HepG2 (cell line): Measurements from ENCODE around the gene RGS2. TPM values are rescaled to one million over a fixed set of nuclear protein-coding genes. Genes with fewer than 3 reads are reported as not detected.

Experiments used
- ATAC-seq: fragments of 200-7000 bp; cut with Tn5 transposase; 3 replicates; pipeline ENCODE4 v1.9.1; 2020; ENCODE audit warnings: mild to moderate bottlenecking, moderate library complexity
- BruUV-seq: library from RNA; stranded (reverse); fragments of 400-500 nt; replicated peaks from 2 replicates; lab custom pipeline; 2021; lab: Mats Ljungman, UMichigan
- CTCF ChIA-PET: fragments of 300-600 bp; formaldehyde crosslinking; extraction: SDS; loops from one replicate; lab custom pipeline; 2021; ENCODE audit warnings: low total read pairs, inconsistent platforms, low intra/inter-chr PET ratio; lab: Yijun Ruan, JAX
- POLR2A ChIA-PET: fragments of 350-600 bp; sonication (Branson Sonifier 250); formaldehyde crosslinking; loops from one replicate; lab custom pipeline; 2020; ENCODE audit warnings: antibody characterized with exemption, inconsistent platforms; lab: Yijun Ruan, JAX
- DNase-seq: peaks from one replicate; pipeline ENCODE4 v3.0.0-alpha.2; 2015; ENCODE audit warnings: low spot score
- FAIRE-seq: peaks from 3 replicates; lab custom pipeline; 2011; peaks lifted over from hg19 to GRCh38; lab: Jason Lieb, UNC
- H2AFZ ChIP-seq: one replicate; pipeline ENCODE4 v1.6.1; 2011; ENCODE audit warnings: low read length, inconsistent platforms
- H3K27ac ChIP-seq: fragments of 300-600 bp; 3 replicates; pipeline ENCODE4 v1.8.0; 2011; ENCODE audit warnings: mixed run types, mild to moderate bottlenecking, mixed read lengths, low read length, inconsistent platforms; ENCODE audit not compliant: insufficient read depth; ENCODE audit errors: extremely low read length
- H3K27me3 ChIP-seq, 2 experiments: fragments of 200-600 bp in 1 of 2; 2 replicates in 1 of 2; 3 replicates in 1 of 2; pipeline versions ENCODE4 v1.6.0 to v1.8.0; 2011; ENCODE audit warnings: low read length in 2 of 2, mild to moderate bottlenecking in 2 of 2, moderate library complexity in 2 of 2, inconsistent platforms in 1 of 2; ENCODE audit not compliant: insufficient read depth in 2 of 2, control insufficient read depth in 1 of 2
- H3K36me3 ChIP-seq, 2 experiments: fragments of 200-600 bp in 1 of 2; replicated peaks in 1 of 2; 2 replicates in 1 of 2; 3 replicates in 1 of 2; pipeline versions ENCODE4 v1.5.1 to v1.8.0; 2011; ENCODE audit warnings: low read length in 2 of 2, inconsistent platforms in 1 of 2; ENCODE audit not compliant: insufficient read depth in 2 of 2, control insufficient read depth in 1 of 2
- H3K4me1 ChIP-seq: 2 replicates; pipeline ENCODE4 v1.5.1; 2012; ENCODE audit warnings: low read length, inconsistent platforms; ENCODE audit not compliant: insufficient read depth
- H3K4me2 ChIP-seq: 2 replicates; pipeline ENCODE4 v1.6.0; 2011; ENCODE audit warnings: low read depth, low read length, inconsistent platforms
- H3K4me3 ChIP-seq, 3 experiments: fragments of 200-600 bp in 1 of 3; sonication (generic), shearing (Covaris generic) in 1 of 3; replicated peaks in 1 of 3; 2 replicates each; pipeline ENCODE4 v1.5.1; 2011 to 2016; ENCODE audit warnings: low read length in 3 of 3, inconsistent platforms in 2 of 3, low read depth in 2 of 3, mild to moderate bottlenecking in 2 of 3, control low read depth in 1 of 3, mixed read lengths in 1 of 3; ENCODE audit not compliant: insufficient read depth in 1 of 3
- H3K79me2 ChIP-seq: one replicate; pipeline ENCODE4 v1.6.1; 2011; ENCODE audit warnings: low read length, inconsistent platforms; ENCODE audit not compliant: insufficient read depth
- H3K9ac ChIP-seq: 2 replicates; pipeline ENCODE4 v1.6.0; 2011; ENCODE audit warnings: mild to moderate bottlenecking, low read depth, low read length, inconsistent platforms; ENCODE audit not compliant: insufficient read depth
- H3K9me3 ChIP-seq: 2 replicates; pipeline ENCODE4 v1.5.1; 2012; ENCODE audit warnings: mild to moderate bottlenecking, low read length
- H4K20me1 ChIP-seq: 2 replicates; pipeline ENCODE4 v1.6.0; 2011; ENCODE audit warnings: inconsistent platforms, mild to moderate bottlenecking, low read length, moderate library complexity; ENCODE audit not compliant: insufficient read depth
- CREB1 ChIP-seq, 2 experiments: fragments of 450-650 bp in 1 of 2; IDR thresholded peaks; 2 replicates each; pipeline ENCODE4 v1.6.1; 2016 to 2017; ENCODE audit warnings: control low read depth in 1 of 2, mild to moderate bottlenecking in 1 of 2, missing compliant biosample characterization in 1 of 2, missing genetic modification characterization in 1 of 2
- MEIS1 ChIP-seq: sonication (generic); formaldehyde crosslinking; IDR thresholded peaks from 2 replicates; pipeline ENCODE4 v1.9.0; 2021; ENCODE audit warnings: mild to moderate bottlenecking, missing genetic modification reagents, moderate library complexity, borderline replicate concordance
- RARG ChIP-seq: sonication (generic); formaldehyde crosslinking; IDR thresholded peaks from 2 replicates; pipeline ENCODE4 v1.4.0; 2020; ENCODE audit warnings: low read depth, mild to moderate bottlenecking, missing genetic modification reagents
- ZFP41 ChIP-seq: sonication (generic); formaldehyde crosslinking; IDR thresholded peaks from 2 replicates; pipeline ENCODE4 v1.4.0; 2020; ENCODE audit warnings: mild to moderate bottlenecking, missing genetic modification reagents, borderline replicate concordance
- ZNF788 ChIP-seq: sonication (generic); formaldehyde crosslinking; IDR thresholded peaks from 2 replicates; pipeline ENCODE4 v1.5.0; 2020; ENCODE audit warnings: mild to moderate bottlenecking, missing genetic modification reagents, borderline replicate concordance
- ZNF790 ChIP-seq: sonication (generic); formaldehyde crosslinking; IDR thresholded peaks from 2 replicates; pipeline ENCODE4 v1.8.0; 2022; ENCODE audit warnings: missing genetic modification reagents, mild to moderate bottlenecking, borderline replicate concordance
- WGBS: methylation state at CpG from one replicate; pipeline ENCODE4 v1.1.6; 2017; ENCODE audit warnings: low lambda C conversion rate; 5-methylcytosine and 5-hydroxymethylcytosine counted together
- in situ Hi-C: cut with HindIII; loops from 2 replicates; pipeline ENCODE4 v1.10.0; 2017; ENCODE audit warnings: low pct_unique_long_range_greater_than_20kb; ENCODE audit not compliant: extremely low pct_ligation_motif_present
- intact Hi-C: fragments of 100-400 bp; cut with micrococcal nuclease; formaldehyde crosslinking; loops from one replicate; pipeline ENCODE4 v1.10.0; 2022; ENCODE audit not compliant: unreplicated experiment
- polyA plus RNA-seq, 8 experiments: library from polyadenylated mRNA; depleted of rRNA in 3 of 8; stranded (reverse) in 7 of 8; unstranded in 1 of 8; fragments of >200 nt; fragmentation: Illumina TruSeq in 4 of 8; extraction: Trizol in 4 of 8; gene quantifications; 2 replicates each; pipeline versions ENCODE4 v1.2.1 to v1.2.3, GENCODE V29; 2011 to 2016; ENCODE audit warnings: low read depth in 4 of 8, missing spikeins in 1 of 8, mixed read lengths in 1 of 8; ENCODE audit not compliant: insufficient read depth in 1 of 8
- total RNA-seq, 5 experiments: library from RNA; depleted of rRNA; stranded (reverse); fragments of >200 nt; fragmentation: Illumina TruSeq; extraction: Trizol; gene quantifications; 2 replicates each; pipeline ENCODE4 v1.2.3, GENCODE V29; 2016; ENCODE audit warnings: low read depth in 1 of 5
- TF ChIP-seq, protein P1 (sequence below): sonication (generic); formaldehyde crosslinking; IDR thresholded peaks from 2 replicates; pipeline ENCODE4 v1.4.0; 2020; ENCODE audit warnings: mild to moderate bottlenecking, low read depth, missing genetic modification reagents
- TF ChIP-seq, protein P2 (sequence below): sonication (generic); formaldehyde crosslinking; IDR thresholded peaks from 2 replicates; pipeline ENCODE4 v1.4.0; 2020; ENCODE audit warnings: mild to moderate bottlenecking, missing genetic modification reagents

RGS2 gene
- total and polyA plus RNA-seq, 2 of the 13 experiments (the other 11 are each of a cell fraction or from before 2014, with no cell fraction given), result 0.64 to 1.4 TPM

DNA sequence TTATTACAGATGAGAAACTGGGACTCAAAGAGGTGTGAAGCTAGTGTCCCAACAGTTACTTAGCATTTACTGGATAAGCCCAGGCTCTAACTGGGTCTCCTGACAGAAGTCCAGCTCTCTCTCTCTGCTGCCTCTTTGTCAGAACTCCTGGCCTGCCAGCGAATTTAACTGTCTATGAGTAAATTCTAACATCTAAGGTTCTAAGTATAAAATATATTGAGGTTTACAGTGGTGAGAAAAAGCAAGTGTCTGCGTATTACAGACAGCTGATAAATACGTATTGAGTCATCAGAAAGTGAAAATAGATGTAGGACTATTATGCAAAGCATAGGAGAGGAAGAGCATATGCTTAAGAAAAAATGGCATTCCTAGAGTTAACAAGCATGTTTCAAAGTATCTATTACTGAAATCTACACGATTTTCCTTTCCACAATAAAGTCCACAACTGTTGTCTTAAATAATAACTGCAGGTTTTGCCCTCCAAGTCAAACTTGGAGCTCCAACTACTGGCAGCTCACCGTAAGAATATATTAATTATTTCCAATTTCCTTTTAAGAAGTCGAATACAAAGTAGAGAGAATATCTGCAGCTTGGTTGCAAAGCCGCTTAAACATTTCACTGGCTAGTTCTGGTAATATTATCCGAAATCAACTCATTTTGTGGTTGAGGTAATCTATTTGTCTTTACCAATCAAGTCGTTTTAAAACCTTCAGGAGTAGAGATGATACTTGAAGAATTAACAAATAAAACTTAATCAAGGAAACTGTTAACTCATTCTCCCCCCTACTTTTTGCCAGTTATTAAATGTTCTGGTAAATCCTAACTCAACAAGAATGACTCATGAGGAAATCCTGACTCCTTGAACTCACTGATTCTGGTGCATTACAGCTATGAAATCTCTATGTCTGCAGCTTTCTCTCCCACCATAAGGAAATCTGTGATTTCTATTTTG, 1.4 kb upstream of the RGS2 start (continued):
- no peak for TF ChIP-seq CREB1 (IDR thresholded peaks at IDR 0.05)
- TF ChIP-seq CREB1 (CRISPR knock-in tag; IDR thresholded peaks at IDR 0.05), result no peak

DNA sequence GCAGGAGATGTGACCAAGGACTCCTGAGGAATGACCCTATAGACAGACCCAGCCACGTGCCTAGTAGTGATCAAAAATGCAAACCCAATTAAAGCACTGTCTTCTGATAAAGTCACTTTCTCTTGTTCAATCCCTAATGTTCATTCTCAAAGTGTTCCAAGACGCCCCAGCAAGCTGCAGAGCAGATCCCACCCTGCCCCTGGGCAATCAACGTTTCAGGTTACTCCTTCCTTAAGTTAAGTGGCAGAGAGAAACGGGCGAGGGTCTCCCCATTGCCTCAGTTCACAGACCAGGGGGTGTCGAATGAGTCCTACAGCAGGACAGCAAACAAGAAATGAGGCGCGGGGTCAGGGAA, 699 bp upstream of the RGS2 start:
- intact Hi-C loops (loop anchor here (2.0 to 10.0 kb wide), 4 partner anchors 163 to 314 kb away; partner anchors contain the start of gene CDC73), in situ Hi-C loops (loop anchor here (5.0 to 10.0 kb wide), 2 partner anchors 209 to 317 kb away; partner anchors contain the start of gene CDC73)
- H3K4me2 ChIP-seq, result peak overlapping the region; percentile 87
- BruUV-seq, result TSS peak; percentile 63
- CTCF ChIA-PET, result interaction anchor here (1.4 kb wide), 1 partner anchor 211 kb away, joined by 3 read pairs; no protein-coding TSS in a partner anchor
- peaks cover 29% of the 10 kb centered on the region for H3K4me1 ChIP-seq
- POLR2A ChIA-PET, result no interaction called here
- H4K20me1 ChIP-seq, result no peaks in the 10 kb centered on the region
- H3K27me3 ChIP-seq, result peaks cover 0 to 4% of the 10 kb centered on the region in 2 experiments; a peak in 1 of 5 replicates
- no peaks in the 10 kb centered on the region for H3K79me2 ChIP-seq
- H3K4me3 ChIP-seq, result peak overlapping the region; percentile 28 to 61 (median 41); a peak in 5 of 6 replicates
- no peak overlapping the region for H3K27ac ChIP-seq
- H3K36me3 ChIP-seq, result no peaks in the 10 kb centered on the region
- FAIRE-seq, result no peak
- no peaks in the 10 kb centered on the region for H3K9me3 ChIP-seq
- no peak for DNase-seq
- ATAC-seq, result no peak; the same call in 2 of the 3 replicates
- H2AFZ ChIP-seq, result peak overlapping the region; percentile 67
- TF ChIP-seq ZNF788 (CRISPR knock-in tag) (no peak), ZFP41 (CRISPR knock-in tag) (no peak), RARG (CRISPR knock-in tag) (0 out of 2 replicates have a peak, but pooled peaks have one; percentile 53), MEIS1 (CRISPR knock-in tag) (0 out of 2 replicates have a peak, but pooled peaks have one; percentile 14), ZNF790 (CRISPR knock-in tag) (no peak)
- TF ChIP-seq, protein P1, sequence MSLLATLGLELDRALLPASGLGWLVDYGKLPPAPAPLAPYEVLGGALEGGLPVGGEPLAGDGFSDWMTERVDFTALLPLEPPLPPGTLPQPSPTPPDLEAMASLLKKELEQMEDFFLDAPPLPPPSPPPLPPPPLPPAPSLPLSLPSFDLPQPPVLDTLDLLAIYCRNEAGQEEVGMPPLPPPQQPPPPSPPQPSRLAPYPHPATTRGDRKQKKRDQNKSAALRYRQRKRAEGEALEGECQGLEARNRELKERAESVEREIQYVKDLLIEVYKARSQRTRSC (CRISPR knock-in tag), result no peak
- TF ChIP-seq, protein P2, sequence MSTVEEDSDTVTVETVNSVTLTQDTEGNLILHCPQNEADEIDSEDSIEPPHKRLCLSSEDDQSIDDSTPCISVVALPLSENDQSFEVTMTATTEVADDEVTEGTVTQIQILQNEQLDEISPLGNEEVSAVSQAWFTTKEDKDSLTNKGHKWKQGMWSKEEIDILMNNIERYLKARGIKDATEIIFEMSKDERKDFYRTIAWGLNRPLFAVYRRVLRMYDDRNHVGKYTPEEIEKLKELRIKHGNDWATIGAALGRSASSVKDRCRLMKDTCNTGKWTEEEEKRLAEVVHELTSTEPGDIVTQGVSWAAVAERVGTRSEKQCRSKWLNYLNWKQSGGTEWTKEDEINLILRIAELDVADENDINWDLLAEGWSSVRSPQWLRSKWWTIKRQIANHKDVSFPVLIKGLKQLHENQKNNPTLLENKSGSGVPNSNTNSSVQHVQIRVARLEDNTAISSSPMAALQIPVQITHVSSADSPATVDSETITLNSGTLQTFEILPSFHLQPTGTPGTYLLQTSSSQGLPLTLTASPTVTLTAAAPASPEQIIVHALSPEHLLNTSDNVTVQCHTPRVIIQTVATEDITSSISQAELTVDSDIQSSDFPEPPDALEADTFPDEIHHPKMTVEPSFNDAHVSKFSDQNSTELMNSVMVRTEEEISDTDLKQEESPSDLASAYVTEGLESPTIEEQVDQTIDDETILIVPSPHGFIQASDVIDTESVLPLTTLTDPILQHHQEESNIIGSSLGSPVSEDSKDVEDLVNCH, result 0 out of 2 replicates have a peak, but pooled peaks have one; percentile 20
- peak overlapping the region; percentile 51; the same call in 1 of the 2 replicates for H3K9ac ChIP-seq
- 24% methylated on average over 8 of the region's 8 CpGs for WGBS
